HepG2 (cell line): Measurements from ENCODE around the gene CDC42EP5. TPM values are rescaled to one million over a fixed set of nuclear protein-coding genes. Genes with fewer than 3 reads are reported as not detected.

Experiments
- AHR ChIP-seq: IDR thresholded peaks from 2 replicates; pipeline ENCODE4 v1.6.1; 2018; ENCODE audit warnings: missing genetic modification reagents, missing compliant biosample characterization
- ARID3A ChIP-seq: IDR thresholded peaks from 2 replicates; pipeline ENCODE4 v1.6.1; 2012; ENCODE audit warnings: low read depth, low read length, improper control_type of control experiment
- ARNTL ChIP-seq: sonication (generic); formaldehyde crosslinking; IDR thresholded peaks from 2 replicates; pipeline ENCODE4 v1.4.0; 2020; ENCODE audit warnings: mild to moderate bottlenecking, missing genetic modification reagents
- ATAD3A ChIP-seq: sonication (generic); formaldehyde crosslinking; IDR thresholded peaks from 2 replicates; pipeline ENCODE4 v1.4.0; 2020; ENCODE audit warnings: missing genetic modification reagents
- CCDC6 ChIP-seq: sonication (generic); formaldehyde crosslinking; IDR thresholded peaks from 2 replicates; pipeline ENCODE4 v1.8.1; 2022; ENCODE audit warnings: mild to moderate bottlenecking, missing genetic modification reagents, moderate library complexity
- E2F1 ChIP-seq: sonication (generic); formaldehyde crosslinking; IDR thresholded peaks from 2 replicates; pipeline ENCODE4 v1.5.0; 2020; ENCODE audit warnings: missing genetic modification reagents
- FOXP4 ChIP-seq: sonication (generic); formaldehyde crosslinking; IDR thresholded peaks from 2 replicates; pipeline ENCODE4 v1.4.0; 2020; ENCODE audit warnings: missing genetic modification reagents
- MTA1 ChIP-seq: sonication (generic); formaldehyde crosslinking; IDR thresholded peaks from 2 replicates; pipeline ENCODE4 v1.4.0; 2020; ENCODE audit warnings: missing genetic modification reagents, mild to moderate bottlenecking, borderline replicate concordance
- MXD3 ChIP-seq: IDR thresholded peaks from 2 replicates; pipeline ENCODE4 v1.6.1; 2016; ENCODE audit warnings: mild to moderate bottlenecking, missing biosample characterization, missing genetic modification reagents
- MXD4 ChIP-seq: IDR thresholded peaks from 2 replicates; pipeline ENCODE4 v1.6.1; 2016; ENCODE audit warnings: mild to moderate bottlenecking, missing biosample characterization, missing genetic modification reagents
- NCOA2 ChIP-seq: sonication (generic); formaldehyde crosslinking; IDR thresholded peaks from 2 replicates; pipeline ENCODE4 v1.8.0; 2022; ENCODE audit warnings: inconsistent platforms
- PHF20 ChIP-seq: sonication (generic); formaldehyde crosslinking; IDR thresholded peaks from 2 replicates; pipeline ENCODE4 v1.5.0; 2020; ENCODE audit warnings: mild to moderate bottlenecking, missing genetic modification reagents
- POLR2A ChIP-seq, 2 experiments: IDR thresholded peaks; 2 replicates each; pipeline ENCODE4 v1.6.1; 2011; ENCODE audit warnings: low read depth in 2 of 2, low read length in 2 of 2, mild to moderate bottlenecking in 1 of 2, moderate library complexity in 1 of 2; ENCODE audit not compliant: insufficient read depth in 1 of 2
- PREB ChIP-seq: sonication (generic); formaldehyde crosslinking; IDR thresholded peaks from 2 replicates; pipeline ENCODE4 v1.4.0; 2020; ENCODE audit warnings: missing genetic modification reagents
- RARG ChIP-seq: sonication (generic); formaldehyde crosslinking; IDR thresholded peaks from 2 replicates; pipeline ENCODE4 v1.4.0; 2020; ENCODE audit warnings: low read depth, mild to moderate bottlenecking, missing genetic modification reagents
- REPIN1 ChIP-seq: sonication (generic); formaldehyde crosslinking; IDR thresholded peaks from 2 replicates; pipeline ENCODE4 v1.8.0; 2022; ENCODE audit warnings: missing genetic modification reagents, low read depth, mild to moderate bottlenecking, borderline replicate concordance
- TARDBP ChIP-seq: sonication (generic); formaldehyde crosslinking; IDR thresholded peaks from 2 replicates; pipeline ENCODE4 v1.8.0; 2022; ENCODE audit warnings: mild to moderate bottlenecking, missing genetic modification reagents
- ZNF12 ChIP-seq: sonication (generic); formaldehyde crosslinking; IDR thresholded peaks from 2 replicates; pipeline ENCODE4 v1.5.0; 2020; ENCODE audit warnings: missing genetic modification reagents
- ZNF331 ChIP-seq: sonication (generic); formaldehyde crosslinking; IDR thresholded peaks from 2 replicates; pipeline ENCODE4 v1.4.0; 2020; ENCODE audit warnings: missing genetic modification reagents
- ZNF512 ChIP-seq: sonication (generic); formaldehyde crosslinking; IDR thresholded peaks from 2 replicates; pipeline ENCODE4 v1.4.0; 2020; ENCODE audit warnings: mild to moderate bottlenecking, missing genetic modification reagents
- ZNF768 ChIP-seq: sonication (generic); formaldehyde crosslinking; IDR thresholded peaks from 2 replicates; pipeline ENCODE4 v1.4.0; 2020; ENCODE audit warnings: missing genetic modification reagents
- ZNF776 ChIP-seq: sonication (generic); formaldehyde crosslinking; IDR thresholded peaks from 2 replicates; pipeline ENCODE4 v1.4.0; 2020; ENCODE audit warnings: mild to moderate bottlenecking, missing genetic modification reagents
- polyA plus RNA-seq, 8 experiments: library from polyadenylated mRNA; depleted of rRNA in 3 of 8; stranded (reverse) in 7 of 8; unstranded in 1 of 8; fragments of >200 nt; fragmentation: Illumina TruSeq in 4 of 8; extraction: Trizol in 4 of 8; gene quantifications; 2 replicates each; pipeline versions ENCODE4 v1.2.1 to v1.2.3, GENCODE V29; 2011 to 2016; ENCODE audit warnings: low read depth in 4 of 8, missing spikeins in 1 of 8, mixed read lengths in 1 of 8; ENCODE audit not compliant: insufficient read depth in 1 of 8
- total RNA-seq, 5 experiments: library from RNA; depleted of rRNA; stranded (reverse); fragments of >200 nt; fragmentation: Illumina TruSeq; extraction: Trizol; gene quantifications; 2 replicates each; pipeline ENCODE4 v1.2.3, GENCODE V29; 2016; ENCODE audit warnings: low read depth in 1 of 5

The CDC42EP5 gene
- total and polyA plus RNA-seq, 2 of the 13 experiments (the other 11 are each of a cell fraction or from before 2014, with no cell fraction given), result 0.41 to 1.6 TPM

- TF ChIP-seq ATAD3A (CRISPR knock-in tag) (0 out of 2 replicates have a peak, but pooled peaks have one; percentile 58), CCDC6 (CRISPR knock-in tag) (no peak), REPIN1 (peak; percentile 20; the same call in 1 of the 2 replicates), MXD3 (CRISPR knock-in tag) (no peak), ZNF768 (CRISPR knock-in tag) (peak; percentile 70), MTA1 (CRISPR knock-in tag) (no peak), ZNF512 (CRISPR knock-in tag) (no peak), NCOA2 (no peak), AHR (no peak), PHF20 (CRISPR knock-in tag) (peak; percentile 56), MXD4 (CRISPR knock-in tag) (peak; percentile 22; the same call in 1 of the 2 replicates), E2F1 (CRISPR knock-in tag) (peak; percentile 49; the same call in 1 of the 2 replicates), ARID3A (no peak), PREB (CRISPR knock-in tag) (peak; percentile 95; the same call in 1 of the 2 replicates), ZNF12 (CRISPR knock-in tag) (peak; percentile 52; the same call in 1 of the 2 replicates), ZNF331 (CRISPR knock-in tag) (no peak; the same call in 1 of the 2 replicates), FOXP4 (CRISPR knock-in tag) (peak; percentile 26; the same call in 1 of the 2 replicates), ARNTL (CRISPR knock-in tag) (no peak), ZNF776 (peak; percentile 81), POLR2A (IDR thresholded peaks at IDR 0.05; ENCODE audit: insufficient read depth in 1 of 2, low read depth in 2 of 2, low read length in 2 of 2) (peak in 1 of 2 experiments; percentile 47; a peak in 1 of 4 replicates), RARG (CRISPR knock-in tag) (no peak), TARDBP (CRISPR knock-in tag) (peak; percentile 44)
Measured at GRCh38 chr19:54462655-54463530, 10.2 kb downstream of the CDC42EP5 start (continued).
